ENCODE data around the gene JAKMIP1. TPM values are rescaled to one million over a fixed set of nuclear protein-coding genes. Genes with fewer than 3 reads are reported as not detected.

Gene JAKMIP1
- total RNA-seq, 1 donor: not detected

- Histone ChIP-seq H2AFZ (ENCODE audit: low read length) (no peak overlapping the region), H3K4me2 (ENCODE audit: insufficient read depth, low read length) (no peak overlapping the region), H3K79me2 (ENCODE audit: insufficient read depth, low read length) (no peaks in the 10 kb centered on the region), H3K27ac (ENCODE audit: low read depth, low read length) (no peak overlapping the region), H3K9me3 (ENCODE audit: low read depth, low read length) (no peaks in the 10 kb centered on the region), H4K20me1 (ENCODE audit: insufficient read depth, low read length) (no peaks in the 10 kb centered on the region), H3K4me1 (ENCODE audit: insufficient read depth, low read length) (no peaks in the 10 kb centered on the region), H3K36me3 (ENCODE audit: insufficient read depth, low read length) (no peaks in the 10 kb centered on the region), H3K4me3 (ENCODE audit: insufficient read depth, low read length) (no peak overlapping the region), H3K27me3 (ENCODE audit: insufficient read depth, low read length) (no peaks in the 10 kb centered on the region)
- TF ChIP-seq, protein P1, sequence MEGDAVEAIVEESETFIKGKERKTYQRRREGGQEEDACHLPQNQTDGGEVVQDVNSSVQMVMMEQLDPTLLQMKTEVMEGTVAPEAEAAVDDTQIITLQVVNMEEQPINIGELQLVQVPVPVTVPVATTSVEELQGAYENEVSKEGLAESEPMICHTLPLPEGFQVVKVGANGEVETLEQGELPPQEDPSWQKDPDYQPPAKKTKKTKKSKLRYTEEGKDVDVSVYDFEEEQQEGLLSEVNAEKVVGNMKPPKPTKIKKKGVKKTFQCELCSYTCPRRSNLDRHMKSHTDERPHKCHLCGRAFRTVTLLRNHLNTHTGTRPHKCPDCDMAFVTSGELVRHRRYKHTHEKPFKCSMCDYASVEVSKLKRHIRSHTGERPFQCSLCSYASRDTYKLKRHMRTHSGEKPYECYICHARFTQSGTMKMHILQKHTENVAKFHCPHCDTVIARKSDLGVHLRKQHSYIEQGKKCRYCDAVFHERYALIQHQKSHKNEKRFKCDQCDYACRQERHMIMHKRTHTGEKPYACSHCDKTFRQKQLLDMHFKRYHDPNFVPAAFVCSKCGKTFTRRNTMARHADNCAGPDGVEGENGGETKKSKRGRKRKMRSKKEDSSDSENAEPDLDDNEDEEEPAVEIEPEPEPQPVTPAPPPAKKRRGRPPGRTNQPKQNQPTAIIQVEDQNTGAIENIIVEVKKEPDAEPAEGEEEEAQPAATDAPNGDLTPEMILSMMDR (IDR thresholded peaks at IDR 0.05; ENCODE audit: extremely low read depth, low read depth, low read length): no peak
- no peak for DNase-seq (ENCODE audit: insufficient read length, low spot score, missing footprints)
Measured at GRCh38 chr4:6017800-6018199, 182.5 kb downstream of the JAKMIP1 start.

DNA sequence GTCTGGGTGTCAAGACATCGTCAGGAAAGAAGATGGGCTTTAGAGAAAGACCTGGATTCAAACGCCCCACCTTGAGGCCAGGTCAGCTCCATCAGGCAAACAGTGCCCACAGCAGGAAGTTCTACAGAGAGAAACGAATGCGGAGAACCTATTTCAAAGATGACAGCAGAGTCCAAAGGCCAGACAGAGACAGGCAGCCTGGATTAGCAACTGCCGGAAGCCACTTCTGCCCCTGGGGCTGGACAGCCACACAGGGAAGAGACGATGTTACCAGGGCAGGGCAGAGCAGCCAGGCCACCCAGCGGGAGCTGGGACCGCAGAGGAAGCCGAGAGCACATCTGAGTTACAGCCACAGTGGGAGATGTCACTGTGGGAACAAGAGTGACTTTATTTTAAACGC, 183.3 kb downstream of the JAKMIP1 start:
- no peaks in the 10 kb centered on the region for H3K36me3 ChIP-seq (ENCODE audit: insufficient read depth, low read length)
- H2AFZ ChIP-seq (ENCODE audit: low read length): no peak overlapping the region
- H3K9me3 ChIP-seq (ENCODE audit: low read depth, low read length): no peaks in the 10 kb centered on the region
- DNase-seq (ENCODE audit: insufficient read length, low spot score, missing footprints): no peak
- H3K27ac ChIP-seq (ENCODE audit: low read depth, low read length): no peak overlapping the region
- TF ChIP-seq, protein P1 (IDR thresholded peaks at IDR 0.05; ENCODE audit: extremely low read depth, low read depth, low read length): no peak
- no peaks in the 10 kb centered on the region for H3K79me2 ChIP-seq (ENCODE audit: insufficient read depth, low read length)
- no peak overlapping the region for H3K4me2 ChIP-seq (ENCODE audit: insufficient read depth, low read length)
- no peaks in the 10 kb centered on the region for H3K27me3 ChIP-seq (ENCODE audit: insufficient read depth, low read length)
- H4K20me1 ChIP-seq (ENCODE audit: insufficient read depth, low read length): no peaks in the 10 kb centered on the region
- no peak overlapping the region for H3K4me3 ChIP-seq (ENCODE audit: insufficient read depth, low read length)
- no peaks in the 10 kb centered on the region for H3K4me1 ChIP-seq (ENCODE audit: insufficient read depth, low read length)

DNA sequence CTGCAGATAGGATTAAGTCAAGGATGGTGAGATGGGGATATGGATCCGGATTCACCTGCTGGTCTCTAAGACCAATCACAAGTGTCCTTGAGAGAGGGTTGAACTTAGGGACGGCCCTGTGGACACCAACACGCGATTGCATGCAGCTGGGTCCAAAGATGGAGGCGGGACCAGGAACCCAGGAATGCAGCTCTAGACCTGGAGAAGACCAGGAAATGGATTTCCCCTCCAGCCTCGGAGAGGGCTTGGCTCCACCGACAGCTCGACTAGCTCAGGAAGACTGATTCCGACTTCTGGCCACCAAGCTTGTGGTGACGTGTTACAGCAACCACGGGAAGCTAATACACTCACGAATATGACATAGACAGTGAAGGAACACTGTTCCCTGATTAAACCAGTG, 186.8 kb downstream of the JAKMIP1 start:
- H3K27me3 ChIP-seq (ENCODE audit: insufficient read depth, low read length): peaks cover 4% of the 10 kb centered on the region
- no peaks in the 10 kb centered on the region for H3K4me1 ChIP-seq (ENCODE audit: insufficient read depth, low read length)
- no peaks in the 10 kb centered on the region for H3K79me2 ChIP-seq (ENCODE audit: insufficient read depth, low read length)
- no peak overlapping the region for H2AFZ ChIP-seq (ENCODE audit: low read length)
- no peak overlapping the region for H3K4me2 ChIP-seq (ENCODE audit: insufficient read depth, low read length)
- H3K27ac ChIP-seq (ENCODE audit: low read depth, low read length): no peak overlapping the region
- no peaks in the 10 kb centered on the region for H3K9me3 ChIP-seq (ENCODE audit: low read depth, low read length)
- no peaks in the 10 kb centered on the region for H4K20me1 ChIP-seq (ENCODE audit: insufficient read depth, low read length)
- DNase-seq (ENCODE audit: insufficient read length, low spot score, missing footprints): no peak
- TF ChIP-seq, protein P1 (IDR thresholded peaks at IDR 0.05; ENCODE audit: extremely low read depth, low read depth, low read length): no peak
- H3K4me3 ChIP-seq (ENCODE audit: insufficient read depth, low read length): no peak overlapping the region
- H3K36me3 ChIP-seq (ENCODE audit: insufficient read depth, low read length): no peaks in the 10 kb centered on the region

DNA sequence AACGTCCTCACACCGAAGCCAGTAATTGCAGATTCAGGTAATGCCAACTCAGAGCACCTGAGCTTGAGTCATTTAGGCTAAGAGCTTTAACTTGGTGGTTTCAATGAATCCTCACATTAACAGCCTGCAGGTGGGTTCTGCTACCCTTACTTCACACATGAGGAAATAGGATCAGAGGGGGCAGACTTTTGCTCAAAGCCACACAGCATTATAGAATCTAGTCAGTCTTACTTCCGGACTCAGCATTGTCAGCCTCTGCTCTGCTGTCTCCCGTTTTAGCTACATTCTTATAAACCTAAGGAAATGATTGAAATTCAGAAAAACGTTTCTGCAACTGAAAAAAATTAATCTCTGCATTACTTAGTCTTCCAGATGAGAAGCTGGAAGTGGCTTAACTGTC, 188.1 kb downstream of the JAKMIP1 start:
- peak; percentile 62 for DNase-seq (ENCODE audit: insufficient read length, low spot score, missing footprints)
- no peaks in the 10 kb centered on the region for H3K4me1 ChIP-seq (ENCODE audit: insufficient read depth, low read length)
- H3K4me2 ChIP-seq (ENCODE audit: insufficient read depth, low read length): no peak overlapping the region
- no peaks in the 10 kb centered on the region for H4K20me1 ChIP-seq (ENCODE audit: insufficient read depth, low read length)
- TF ChIP-seq, protein P1 (IDR thresholded peaks at IDR 0.05; ENCODE audit: extremely low read depth, low read depth, low read length): no peak
- no peaks in the 10 kb centered on the region for H3K79me2 ChIP-seq (ENCODE audit: insufficient read depth, low read length)
- no peak overlapping the region for H3K27ac ChIP-seq (ENCODE audit: low read depth, low read length)
- H2AFZ ChIP-seq (ENCODE audit: low read length): no peak overlapping the region
- no peaks in the 10 kb centered on the region for H3K36me3 ChIP-seq (ENCODE audit: insufficient read depth, low read length)
- H3K9me3 ChIP-seq (ENCODE audit: low read depth, low read length): no peaks in the 10 kb centered on the region
- H3K4me3 ChIP-seq (ENCODE audit: insufficient read depth, low read length): no peak overlapping the region
- peaks cover 4% of the 10 kb centered on the region for H3K27me3 ChIP-seq (ENCODE audit: insufficient read depth, low read length)
